ENCODE data around the gene EXT2.

DNA sequence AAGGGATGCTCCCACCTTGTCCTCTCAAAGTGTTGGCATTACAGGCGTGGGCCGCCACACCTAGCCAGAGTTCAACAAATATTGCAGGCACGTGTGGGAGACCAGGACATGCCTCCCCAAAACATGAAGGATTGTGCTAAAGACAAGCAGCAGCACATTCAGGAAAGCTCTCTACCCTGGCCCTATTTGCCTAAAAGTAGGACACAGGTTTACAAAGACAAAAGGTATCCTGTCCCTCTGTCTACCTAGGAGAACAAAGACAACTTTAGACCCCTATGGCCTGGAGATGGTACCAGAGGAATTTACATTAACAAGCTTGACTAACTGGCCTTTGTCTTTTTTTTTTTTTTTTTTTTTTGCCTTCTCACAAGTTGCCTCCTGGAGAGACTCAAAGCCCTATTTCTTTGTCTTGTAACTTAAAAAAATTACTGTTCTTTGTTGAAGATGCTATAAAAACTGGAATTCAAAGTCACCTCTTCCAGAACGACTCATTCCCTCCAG is 30.3 kb upstream of the EXT2 start:
- TF ChIP-seq CTCF (IDR thresholded peaks at IDR 0.05; ENCODE audit: insufficient read depth, low read depth, low read length) (no peak), EZH2 (IDR thresholded peaks at IDR 0.05; ENCODE audit: insufficient read depth, low read length) (no peak)

All from astrocyte (in vitro differentiated cells and primary cell).